Adrenal gland (tissue), 12 donors: ENCODE results near the gene L3MBTL2. TPM values are rescaled to one million over a fixed set of nuclear protein-coding genes. Genes with fewer than 3 reads are reported as not detected.

ENCODE experiments used
- DNase-seq, 7 donors: peaks; one replicate each; pipeline ENCODE4 v3.0.0-alpha.2; 2019 to 2020
- H3K27ac ChIP-seq, 5 donors: fragments of 200-600 bp; sonication (generic) in 4 of 5; 1 replicate in 3 of 5; 2 replicates in 2 of 5; pipeline versions ENCODE4 v1.5.1 to v1.8.0; 2016 to 2020; ENCODE audit warnings: mild to moderate bottlenecking in 1 of 5
- H3K27me3 ChIP-seq: fragments of 200-600 bp; 2 replicates; pipeline ENCODE4 v1.8.0; 2021
- H3K36me3 ChIP-seq, 2 donors: fragments of 200-600 bp; replicated peaks in 1 of 2; 1 replicate in 1 of 2; 2 replicates in 1 of 2; pipeline versions ENCODE4 v1.5.1 to v1.8.0; 2018 to 2022
- H3K4me1 ChIP-seq, 2 donors: fragments of 200-600 bp; replicated peaks in 1 of 2; 1 replicate in 1 of 2; 2 replicates in 1 of 2; pipeline versions ENCODE4 v1.5.1 to v1.8.0; 2018 to 2021
- H3K4me3 ChIP-seq, 4 donors: fragments of 200-600 bp; sonication (generic) in 3 of 4; one replicate each; pipeline ENCODE4 v1.5.1; 2016 to 2018
- H3K9me3 ChIP-seq, 3 donors: fragments of 200-600 bp; sonication (generic) in 1 of 3; replicated peaks in 1 of 3; 1 replicate in 2 of 3; 2 replicates in 1 of 3; pipeline versions ENCODE4 v1.5.1 to v1.8.0; 2016 to 2021
- CTCF ChIP-seq, 6 experiments: fragments of 450-650 bp in 4 of 6; fragments of 200-600 bp in 2 of 6; sonication (generic) in 1 of 6; IDR thresholded peaks; 1 replicate in 5 of 6; 2 replicates in 1 of 6; pipeline versions ENCODE4 v1.5.1 to v1.8.0; 2016 to 2021; ENCODE audit warnings: antibody characterized with exemption in 6 of 6, mild to moderate bottlenecking in 2 of 6, moderate library complexity in 1 of 6
- POLR2A ChIP-seq, 2 donors: fragments of 450-650 bp; IDR thresholded peaks; one replicate each; pipeline ENCODE4 v1.6.1; 2017; ENCODE audit warnings: antibody characterized with exemption in 2 of 2, mild to moderate bottlenecking in 2 of 2, moderate library complexity in 1 of 2
- WGBS, 4 donors: extraction: QIAGEN DNeasy Blood & Tissue Kit in 2 of 4; methylation state at CpG; one replicate each; pipeline versions ENCODE4 v1.1.5 to v1.1.7; 2013 to 2017; 5-methylcytosine and 5-hydroxymethylcytosine counted together
- intact Hi-C, 2 donors: fragments of 100-400 bp; cut with DNase I; formaldehyde crosslinking; loops; one replicate each; pipeline versions ENCODE4 v1.14.1 to v1.15.0; 2022 to 2023
- microRNA-seq, 3 donors: library from miRNA; unstranded; fragments of <30 nt; microRNA quantifications; one replicate each; pipeline ENCODE4, GENCODE V29; 2017 to 2020
- polyA plus RNA-seq, 3 donors: library from polyadenylated mRNA; stranded (reverse); fragments of 200-250 nt in 2 of 3; fragments of 350-450 nt in 1 of 3; fragmentation: Illumina TruSeq in 1 of 3; extraction: RNeasy Lipid Tissue Mini Kit (QIAGEN cat#74804) in 1 of 3; gene quantifications; one replicate each; pipeline ENCODE4 v1.2.3, GENCODE V29; 2013 to 2014
- small RNA-seq, 2 donors: library from RNA; depleted of rRNA; stranded (forward); fragments of <200 nt; gene quantifications; one replicate each; pipeline ENCODE3, GENCODE V24; 2016
- total RNA-seq, 9 donors: library from RNA; depleted of rRNA in 4 of 9; stranded (reverse); fragments of >200 nt in 4 of 9; fragments of 120-200 nt in 1 of 9; fragmentation: NEBNext Ultra II Directional in 1 of 9; extraction: Animal tissue kit (Norgen Biotek cat#: 25700) in 1 of 9; gene quantifications; one replicate each; pipeline versions ENCODE4 v1.1.0 to v1.2.4, GENCODE V29; 2013 to 2023
- donor health status: healthy with polysubstance abuse.
- donor health status: Bipolar disorder and iron deficiency.
- donor health status: DM: yes; HTN: yes; CAD: no.
- donor health status: DM: no; HTN: no; CAD: no.
- donor health status: DM: no; HTN: no; CAD: no.
- donor health status: DM: yes; HTN: yes; CAD: no.

Gene L3MBTL2
- total and polyA plus RNA-seq, 12 donors: 16.1 to 31.9 (median 22.9) TPM

GRCh38 chr22:41273128-41273527 is 68.0 kb downstream of the L3MBTL2 start:
- DNase-seq: no peak
- no peaks in the 10 kb centered on the region for H3K27me3 ChIP-seq
- H3K36me3 ChIP-seq: peaks cover 0 to 88% of the 10 kb centered on the region in 2 donors
- TF ChIP-seq POLR2A (IDR thresholded peaks at IDR 0.05): no peak
- no peak for TF ChIP-seq CTCF (IDR thresholded peaks at IDR 0.05)
- H3K4me1 ChIP-seq: no peaks in the 10 kb centered on the region
- H3K4me3 ChIP-seq: no peak overlapping the region
- WGBS, 4 donors: 77 to 92% (median 90%) methylated on average over 4 to 7 of the region's 7 CpGs
- intact Hi-C loops: no loop called here
- H3K27ac ChIP-seq: no peak overlapping the region
- H3K9me3 ChIP-seq: no peaks in the 10 kb centered on the region

- intact Hi-C loops: no loop called here
- TF ChIP-seq POLR2A (IDR thresholded peaks at IDR 0.05) (no peak), CTCF (IDR thresholded peaks at IDR 0.05) (no peak)
- Histone ChIP-seq H3K9me3 (no peaks in the 10 kb centered on the region), H3K36me3 (peaks cover 0 to 86% of the 10 kb centered on the region in 2 donors), H3K27ac (no peak overlapping the region), H3K27me3 (no peaks in the 10 kb centered on the region), H3K4me3 (no peak overlapping the region), H3K4me1 (no peaks in the 10 kb centered on the region)
- 62 to 75% (median 71%) methylated on average over 4 of the region's 4 CpGs for WGBS, 4 donors
- DNase-seq: no peak
These were observed 69.7 kb downstream of the L3MBTL2 start for GRCh38 chr22:41274856-41275255.

GRCh38 chr22:41280065-41280464 is 75.0 kb downstream of the L3MBTL2 start:
- WGBS, 4 donors: 75 to 83% (median 80%) methylated on average over 3 of the region's 3 CpGs
- intact Hi-C loops: no loop called here
- DNase-seq: no peak
- Histone ChIP-seq H3K27me3 (no peaks in the 10 kb centered on the region), H3K4me1 (peaks cover 0 to 10% of the 10 kb centered on the region in 2 donors), H3K9me3 (no peaks in the 10 kb centered on the region), H3K36me3 (peaks cover 0 to 54% of the 10 kb centered on the region in 2 donors), H3K4me3 (no peak overlapping the region), H3K27ac (no peak overlapping the region)
- no peak for TF ChIP-seq CTCF (IDR thresholded peaks at IDR 0.05)
- no peak for TF ChIP-seq POLR2A (IDR thresholded peaks at IDR 0.05)

GRCh38 chr22:41280854-41281253 is 75.7 kb downstream of the L3MBTL2 start:
- no peak for DNase-seq
- WGBS, 4 donors: 71 to 93% (median 78%) methylated on average over 2 of the region's 2 CpGs
- Histone ChIP-seq H3K27ac (no peak overlapping the region), H3K4me1 (peaks cover 0 to 12% of the 10 kb centered on the region in 2 donors), H3K9me3 (no peaks in the 10 kb centered on the region), H3K36me3 (peaks cover 0 to 47% of the 10 kb centered on the region in 2 donors), H3K4me3 (no peak overlapping the region), H3K27me3 (no peaks in the 10 kb centered on the region)
- intact Hi-C loops: no loop called here
- TF ChIP-seq POLR2A (IDR thresholded peaks at IDR 0.05) (no peak), CTCF (IDR thresholded peaks at IDR 0.05) (no peak)

Small RNA genes lying within 50 kb of the gene (microRNA-seq; reads per million reads assigned to microRNA genes)
- 0.28 to 0.89 (median 0.38) reads per million in 3 donors for gene MIR6889

Small RNA genes lying within 50 kb of the gene (small RNA-seq; reads per million reads assigned to genes)
- gene MIR6889 (0 reads per million in 2 donors), gene RNU6-375P (0 reads per million in 2 donors)

Other genes with a start within 250 kb of the L3MBTL2 start
- gene EP300, start 112.7 kb upstream of the L3MBTL2 start, total RNA-seq: 100 to 1,000 TPM in 1 of 9 donors, 10 to 100 TPM in 8; 35.6 to 161 (median 58.3) TPM
- 10 to 100 TPM in 2 of 3 donors, 1 to 10 TPM in 1; 7.0 to 28.4 (median 19.7) TPM for gene EP300, start 112.7 kb upstream of the L3MBTL2 start, polyA plus RNA-seq
- gene CHADL, start 35.6 kb downstream of the L3MBTL2 start, total RNA-seq: 10 to 100 TPM in 1 of 9 donors, 1 to 10 TPM in 8; 1.4 to 10.2 (median 3.3) TPM
- 10 to 100 TPM in 1 of 3 donors, 1 to 10 TPM in 1, under 1 TPM in 1; 0.15 to 21.9 (median 9.2) TPM for gene CHADL, start 35.6 kb downstream of the L3MBTL2 start, polyA plus RNA-seq
- gene RANGAP1, start 80.9 kb downstream of the L3MBTL2 start, total RNA-seq: 100 to 1,000 TPM in 1 of 9 donors, 10 to 100 TPM in 8; 56.6 to 134 (median 74.6) TPM
- 10 to 100 TPM; 57.4 to 91.9 (median 78.8) TPM for gene RANGAP1, start 80.9 kb downstream of the L3MBTL2 start, polyA plus RNA-seq
- gene ZC3H7B, start 96.2 kb downstream of the L3MBTL2 start, total RNA-seq: 100 to 1,000 TPM in 2 of 9 donors, 10 to 100 TPM in 7; 36.4 to 133 (median 79.4) TPM
- 10 to 100 TPM; 31.2 to 71.5 (median 33.1) TPM for gene ZC3H7B, start 96.2 kb downstream of the L3MBTL2 start, polyA plus RNA-seq
- 10 to 100 TPM in 8 of 9 donors, 1 to 10 TPM in 1; 7.2 to 33.9 (median 23.2) TPM for gene TEF, start 176.6 kb downstream of the L3MBTL2 start, total RNA-seq
- 10 to 100 TPM; 11.8 to 17.5 (median 15.2) TPM for gene TEF, start 176.6 kb downstream of the L3MBTL2 start, polyA plus RNA-seq
- 100 to 1,000 TPM in 1 of 9 donors, 10 to 100 TPM in 8; 16.2 to 117 (median 56.7) TPM for gene TOB2, start 241.5 kb downstream of the L3MBTL2 start, total RNA-seq
- 10 to 100 TPM; 14.7 to 24.1 (median 20.6) TPM for gene TOB2, start 241.5 kb downstream of the L3MBTL2 start, polyA plus RNA-seq